HUES48 (cell line): ENCODE results near the gene PCK1.

Experiments
- H3K27ac ChIP-seq: one replicate; pipeline ENCODE4 v1.7.0; 2013; ENCODE audit warnings: low read depth, low read length, inconsistent platforms
- H3K27me3 ChIP-seq: 2 replicates; pipeline ENCODE4 v1.6.1; 2013; ENCODE audit warnings: mild to moderate bottlenecking, low read length; ENCODE audit not compliant: control insufficient read depth, insufficient read depth
- H3K36me3 ChIP-seq: 2 replicates; pipeline ENCODE4 v1.6.1; 2013; ENCODE audit warnings: low read length; ENCODE audit not compliant: control insufficient read depth, insufficient read depth
- H3K4me1 ChIP-seq: 2 replicates; pipeline ENCODE4 v1.6.1; 2013; ENCODE audit warnings: mild to moderate bottlenecking, low read length; ENCODE audit not compliant: control insufficient read depth, insufficient read depth
- H3K4me3 ChIP-seq: 2 replicates; pipeline ENCODE4 v1.5.1; 2013; ENCODE audit warnings: mild to moderate bottlenecking, low read depth, low read length
- H3K9ac ChIP-seq: 2 replicates; pipeline ENCODE4 v1.6.1; 2013; ENCODE audit warnings: mild to moderate bottlenecking, low read depth, low read length, moderate library complexity
- H3K9me3 ChIP-seq: 2 replicates; pipeline ENCODE4 v1.6.1; 2013; ENCODE audit warnings: low read length; ENCODE audit not compliant: control insufficient read depth, insufficient read depth

Gene PCK1

DNA sequence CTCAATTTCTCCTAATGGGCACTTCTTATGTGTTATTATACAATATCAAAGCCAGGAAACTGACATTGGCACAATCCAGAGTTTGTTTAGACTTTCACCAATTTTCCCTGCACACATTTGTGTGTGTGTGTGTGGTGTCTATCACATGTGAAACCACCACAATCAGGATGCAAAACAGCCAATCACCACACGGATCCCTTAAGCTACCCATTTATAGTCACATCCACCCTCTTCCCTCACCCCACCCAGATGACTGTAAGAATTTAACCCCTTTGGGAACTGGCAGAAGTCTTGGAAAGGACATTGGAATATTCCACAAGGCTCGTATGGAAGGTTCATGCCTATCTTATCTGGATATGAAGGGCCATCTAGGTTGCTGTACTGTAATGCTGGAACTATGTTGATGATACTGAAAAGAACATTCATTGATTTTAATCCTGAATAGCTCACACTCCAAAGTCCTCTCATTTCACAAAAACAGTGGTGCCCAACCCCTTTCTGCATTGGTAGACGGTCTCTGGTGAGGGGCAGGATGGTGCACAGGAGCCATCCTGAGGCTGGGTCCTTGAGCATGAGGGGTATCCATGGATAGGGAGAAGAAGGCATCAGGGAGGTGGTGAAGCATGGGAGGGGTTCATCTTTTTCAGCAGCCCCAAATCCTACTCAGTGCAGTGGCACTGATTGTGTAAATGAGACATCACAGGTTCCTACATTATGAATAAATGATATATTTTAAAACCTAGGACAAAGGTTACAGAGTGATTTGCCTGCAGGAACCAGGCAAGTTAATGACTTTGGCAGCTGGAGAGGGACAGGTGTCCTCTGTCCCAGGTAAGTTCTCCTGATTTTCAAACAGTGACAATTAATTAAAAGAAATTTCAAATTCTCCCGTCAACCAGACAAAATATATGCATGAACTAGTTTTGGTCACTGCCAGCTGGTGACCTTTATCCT, 23.9 kb upstream of the PCK1 start:
- Histone ChIP-seq H3K9ac (no peak overlapping the region), H3K27ac (no peak overlapping the region), H3K36me3 (no peaks in the 10 kb centered on the region), H3K4me3 (no peak overlapping the region), H3K9me3 (peaks cover 15% of the 10 kb centered on the region), H3K4me1 (no peaks in the 10 kb centered on the region), H3K27me3 (no peaks in the 10 kb centered on the region)

DNA sequence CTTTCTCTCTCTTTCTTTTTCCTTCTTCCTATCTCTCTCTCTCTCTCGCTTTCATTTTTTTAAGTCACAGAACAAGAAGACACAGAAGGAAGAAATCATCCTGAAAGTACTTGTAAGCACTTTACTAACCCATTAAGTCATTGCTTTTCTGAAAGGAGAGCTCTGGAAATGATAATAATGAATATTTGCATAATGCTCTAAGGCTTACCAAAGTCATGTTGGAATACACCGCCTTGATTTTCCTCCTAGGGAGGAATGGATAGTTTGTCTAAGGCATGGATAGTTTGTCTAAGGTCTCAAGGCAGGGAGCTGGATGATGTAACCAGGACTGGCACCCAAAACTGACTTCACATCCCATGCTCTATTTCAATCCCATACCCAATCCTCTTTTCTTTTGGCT, 23.1 kb upstream of the PCK1 start:
- H3K36me3 ChIP-seq: no peaks in the 10 kb centered on the region
- no peak overlapping the region for H3K4me3 ChIP-seq
- no peak overlapping the region for H3K9ac ChIP-seq
- H3K4me1 ChIP-seq: no peaks in the 10 kb centered on the region
- peaks cover 15% of the 10 kb centered on the region for H3K9me3 ChIP-seq
- H3K27ac ChIP-seq: no peak overlapping the region
- no peaks in the 10 kb centered on the region for H3K27me3 ChIP-seq

DNA sequence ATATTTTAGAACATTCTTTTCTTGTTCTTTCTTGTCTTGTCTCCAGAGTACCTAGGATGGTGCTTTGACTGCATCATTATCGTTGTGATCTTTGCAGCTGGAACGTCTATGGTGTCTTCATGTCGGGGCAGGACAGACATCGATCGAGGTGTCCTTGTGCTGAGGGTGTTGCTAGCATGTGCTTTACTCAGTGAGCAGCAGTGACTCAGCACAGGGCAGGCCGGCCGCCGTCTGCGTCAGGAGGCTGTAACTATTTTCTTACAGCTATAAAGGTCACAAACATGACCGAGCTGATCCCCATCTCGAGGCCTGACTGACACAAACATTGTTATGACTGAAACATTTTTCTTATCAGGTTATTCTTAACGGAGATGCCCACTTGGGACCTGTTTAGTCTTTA, 21.0 kb upstream of the PCK1 start:
- Histone ChIP-seq H3K9me3 (peaks cover 15% of the 10 kb centered on the region), H3K36me3 (no peaks in the 10 kb centered on the region), H3K4me1 (no peaks in the 10 kb centered on the region), H3K27me3 (no peaks in the 10 kb centered on the region), H3K27ac (no peak overlapping the region), H3K4me3 (no peak overlapping the region), H3K9ac (no peak overlapping the region)

DNA sequence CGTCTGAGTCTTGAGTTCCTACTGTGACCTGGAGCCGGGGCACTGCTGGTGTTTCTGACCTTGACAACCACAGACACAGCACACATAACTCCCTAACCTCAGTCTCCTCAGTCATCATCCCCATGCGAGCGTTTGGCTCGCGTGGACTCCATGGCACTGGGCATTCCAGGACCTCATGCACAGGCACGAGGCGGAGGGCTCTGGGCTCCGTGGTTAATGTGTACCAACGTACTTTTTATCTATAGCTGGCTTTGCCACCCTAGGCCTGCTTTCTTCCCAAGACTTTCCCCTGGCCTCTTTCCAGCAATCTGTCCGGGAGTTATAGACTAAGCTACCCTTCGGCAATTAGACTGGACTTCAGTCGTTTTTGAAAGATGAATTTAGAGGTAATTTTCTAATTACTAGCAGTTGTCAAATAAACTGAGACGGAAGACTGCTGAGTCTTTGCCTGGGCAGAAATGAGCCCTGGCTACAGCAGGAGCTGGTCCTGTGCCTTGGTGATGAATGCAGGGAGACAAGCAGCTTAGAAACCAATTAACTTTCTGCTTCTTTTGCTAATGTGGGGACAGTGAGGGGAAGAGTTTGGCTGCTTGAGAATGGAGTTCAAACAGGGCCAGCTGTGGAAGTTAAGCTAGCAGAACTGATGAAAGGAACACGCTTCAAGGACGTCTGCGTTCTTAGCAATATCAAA, 19.9 kb upstream of the PCK1 start:
- no peak overlapping the region for H3K9ac ChIP-seq
- H3K36me3 ChIP-seq: no peaks in the 10 kb centered on the region
- H3K27ac ChIP-seq: no peak overlapping the region
- no peak overlapping the region for H3K4me3 ChIP-seq
- H3K27me3 ChIP-seq: no peaks in the 10 kb centered on the region
- peaks cover 2% of the 10 kb centered on the region; the same call in 1 of the 2 replicates for H3K4me1 ChIP-seq
- peaks cover 15% of the 10 kb centered on the region for H3K9me3 ChIP-seq

DNA sequence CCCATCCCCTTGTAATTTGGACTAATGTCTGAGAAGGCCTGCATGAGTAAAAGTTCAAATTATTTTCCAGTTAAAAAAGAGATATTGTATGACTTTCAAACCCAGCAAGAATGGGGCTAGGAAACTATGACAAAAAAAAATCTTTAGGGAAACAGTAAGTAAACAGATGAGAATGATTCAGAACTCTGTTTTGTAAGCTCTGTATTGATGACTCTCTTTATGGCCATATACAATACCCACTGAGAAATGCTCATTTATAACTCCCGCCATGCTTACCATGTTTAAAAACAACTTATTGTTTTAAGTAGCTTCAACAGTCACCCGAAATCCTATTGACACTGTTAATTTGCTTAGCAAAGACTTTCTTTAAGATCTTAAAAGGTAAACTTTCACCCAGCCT, 17.2 kb upstream of the PCK1 start:
- no peak overlapping the region for H3K9ac ChIP-seq
- H3K27me3 ChIP-seq: no peaks in the 10 kb centered on the region
- no peaks in the 10 kb centered on the region for H3K36me3 ChIP-seq
- H3K9me3 ChIP-seq: no peaks in the 10 kb centered on the region
- peaks cover 2% of the 10 kb centered on the region; the same call in 1 of the 2 replicates for H3K4me1 ChIP-seq
- no peak overlapping the region for H3K4me3 ChIP-seq
- H3K27ac ChIP-seq: no peak overlapping the region

DNA sequence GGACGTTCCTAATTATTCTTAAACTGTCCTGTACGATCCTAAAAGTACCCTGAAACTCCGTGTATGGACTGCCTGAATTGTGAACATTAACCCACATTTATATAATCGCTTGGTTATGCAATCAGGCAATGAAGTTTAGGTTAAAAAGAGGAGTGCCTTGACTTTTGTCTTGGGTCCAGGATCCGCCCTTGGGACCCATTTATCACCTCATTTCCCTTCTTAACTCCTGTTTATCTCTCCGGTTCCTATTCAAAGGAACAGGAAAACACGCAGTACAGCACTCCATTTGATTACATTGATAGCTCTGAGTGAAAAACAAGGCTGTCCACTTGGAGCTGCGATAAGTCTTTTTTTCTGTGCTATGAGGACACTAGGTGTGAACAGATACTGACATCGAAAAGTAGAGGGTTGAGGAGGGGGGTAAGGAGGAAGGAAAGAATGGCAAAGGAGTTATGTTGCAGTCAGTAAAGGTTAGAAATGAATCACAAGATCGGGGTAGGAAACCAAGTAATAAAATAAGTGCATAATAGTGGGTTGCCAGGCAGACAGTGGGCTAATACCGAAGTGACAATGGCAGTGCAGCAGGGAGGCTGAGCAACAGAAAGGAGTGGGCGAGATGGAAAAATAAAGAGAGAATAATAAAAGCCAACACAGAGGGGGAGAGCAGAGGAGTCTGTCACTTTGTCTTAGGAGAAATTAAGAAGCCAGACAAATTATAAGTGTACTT, 15.9 kb upstream of the PCK1 start:
- no peaks in the 10 kb centered on the region for H3K36me3 ChIP-seq
- H3K4me1 ChIP-seq: peaks cover 2% of the 10 kb centered on the region; the same call in 1 of the 2 replicates
- H3K9me3 ChIP-seq: no peaks in the 10 kb centered on the region
- H3K9ac ChIP-seq: no peak overlapping the region
- no peaks in the 10 kb centered on the region for H3K27me3 ChIP-seq
- no peak overlapping the region for H3K4me3 ChIP-seq
- H3K27ac ChIP-seq: no peak overlapping the region

DNA sequence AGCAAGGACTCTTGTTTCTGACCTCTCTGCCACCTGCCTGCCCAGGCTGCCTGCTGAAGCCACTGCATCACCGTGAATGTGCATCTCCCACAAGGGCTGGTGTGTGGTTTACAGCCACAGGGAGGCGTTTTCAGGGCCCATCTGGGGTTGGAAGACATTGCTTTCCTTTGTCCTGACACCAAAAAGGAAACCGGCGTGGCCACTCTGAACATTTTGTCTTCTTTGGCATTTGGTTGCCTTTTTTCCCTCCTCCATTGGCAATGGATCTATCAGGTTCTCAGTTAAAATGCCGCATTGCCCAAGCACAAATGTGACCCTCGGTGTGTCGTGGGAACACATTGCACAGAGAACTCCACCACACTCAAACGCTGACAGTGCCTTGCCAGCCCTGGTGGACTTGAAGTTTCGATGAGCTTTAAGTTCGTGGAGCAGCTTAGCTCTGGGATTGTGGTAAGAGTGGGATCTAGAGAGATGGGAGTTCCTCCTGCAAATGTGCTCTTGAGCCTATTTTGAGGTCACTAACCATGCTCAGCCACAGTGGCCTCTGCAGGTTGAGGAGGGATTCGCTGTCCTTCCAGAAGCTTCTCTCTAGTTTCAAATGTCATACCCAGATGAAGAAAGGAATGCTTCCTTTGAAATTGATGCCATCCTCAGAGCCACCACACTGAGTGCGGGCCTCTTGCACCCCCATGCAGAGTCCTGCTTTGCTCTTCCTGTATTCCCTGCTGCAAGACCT, 14.8 kb upstream of the PCK1 start:
- no peaks in the 10 kb centered on the region for H3K27me3 ChIP-seq

DNA sequence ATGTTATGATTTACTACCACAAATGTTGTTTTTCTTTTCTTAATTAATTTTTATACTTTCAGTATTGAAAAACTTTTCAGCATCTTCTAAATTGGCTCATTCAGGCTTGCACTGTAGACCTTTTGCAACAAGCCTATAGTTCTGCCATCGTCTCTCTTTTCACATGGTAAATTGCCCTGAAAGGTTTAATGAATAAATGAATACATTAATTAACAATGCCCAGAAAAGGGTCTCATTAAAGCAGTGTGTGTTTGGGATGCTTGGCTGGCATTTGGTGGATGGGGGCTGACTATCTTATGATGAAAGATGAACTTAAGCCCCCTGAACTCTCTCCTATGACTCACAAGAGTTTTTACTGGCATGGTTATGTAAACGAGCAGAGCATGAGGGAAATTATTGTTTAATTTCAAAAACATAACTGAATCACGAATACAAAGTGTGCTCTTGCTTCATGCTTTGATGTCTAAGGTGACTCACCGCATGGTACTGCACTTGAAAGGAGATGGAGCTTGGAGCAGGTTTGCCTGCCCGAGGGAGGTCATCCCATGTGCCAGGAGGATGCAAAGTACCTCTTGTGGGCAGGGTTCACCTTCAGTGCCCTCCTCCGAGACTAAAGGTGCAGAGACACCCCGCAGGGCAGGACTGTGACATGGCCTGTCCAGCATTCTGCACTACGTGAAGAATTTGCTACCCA, 13.8 kb upstream of the PCK1 start:
- Histone ChIP-seq H3K36me3 (no peaks in the 10 kb centered on the region), H3K9me3 (no peaks in the 10 kb centered on the region), H3K27me3 (no peaks in the 10 kb centered on the region), H3K4me3 (no peak overlapping the region), H3K27ac (no peak overlapping the region), H3K4me1 (peaks cover 2% of the 10 kb centered on the region; the same call in 1 of the 2 replicates), H3K9ac (no peak overlapping the region)

More for the DNA sequence above, 14.8 kb upstream of the PCK1 start:
- H3K27ac ChIP-seq: no peak overlapping the region
- H3K4me1 ChIP-seq: peaks cover 2% of the 10 kb centered on the region; the same call in 1 of the 2 replicates
- no peak overlapping the region for H3K9ac ChIP-seq
- H3K9me3 ChIP-seq: no peaks in the 10 kb centered on the region
- H3K4me3 ChIP-seq: no peak overlapping the region
- no peaks in the 10 kb centered on the region for H3K36me3 ChIP-seq

DNA sequence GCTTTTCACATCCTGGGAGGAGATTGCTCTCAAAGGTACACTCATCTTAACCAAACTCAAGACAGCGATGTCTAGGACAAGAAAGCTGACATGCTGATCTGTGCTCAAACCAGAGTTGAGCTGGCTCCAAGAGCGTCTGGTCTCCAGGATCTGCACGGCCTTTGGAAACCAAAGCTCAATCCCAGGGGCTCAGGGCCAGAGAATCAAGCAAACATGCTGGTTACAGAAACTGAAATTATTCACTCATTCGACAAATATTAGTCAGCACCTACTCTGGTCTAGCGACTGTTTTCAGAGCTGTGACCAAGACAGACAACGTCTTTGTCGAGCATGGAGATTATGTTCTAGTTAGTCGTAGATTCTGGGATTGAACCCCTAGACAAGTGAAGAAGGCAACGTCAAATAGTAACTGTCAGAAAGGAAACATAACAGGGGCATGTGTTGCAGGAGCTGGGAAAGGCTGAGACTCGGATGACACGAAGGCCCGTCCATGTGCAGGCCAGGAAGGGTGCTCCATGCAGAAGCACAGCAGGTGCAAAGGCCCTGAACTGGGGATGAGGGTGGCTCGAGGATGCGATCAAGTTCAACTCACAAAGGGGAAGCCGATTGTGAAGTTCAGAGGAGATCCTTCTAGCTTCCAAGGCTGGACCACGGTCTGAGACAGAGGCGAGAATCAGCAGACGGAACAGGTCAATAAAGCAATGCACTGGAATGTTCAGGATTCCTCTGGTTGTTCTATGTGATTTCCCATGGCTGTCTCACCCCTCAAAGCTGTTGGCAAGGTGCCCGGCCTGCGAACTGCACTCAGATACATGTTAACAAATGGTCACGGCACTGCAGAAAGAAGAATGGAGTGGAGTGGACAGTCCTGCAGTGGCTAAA, 12.5 kb upstream of the PCK1 start:
- Histone ChIP-seq H3K27ac (no peak overlapping the region), H3K36me3 (no peaks in the 10 kb centered on the region), H3K9me3 (no peaks in the 10 kb centered on the region), H3K4me1 (peaks cover 2% of the 10 kb centered on the region; the same call in 1 of the 2 replicates), H3K9ac (no peak overlapping the region), H3K27me3 (no peaks in the 10 kb centered on the region), H3K4me3 (no peak overlapping the region)
